Measurements from ENCODE around the gene DIPK1A. TPM values are rescaled to one million over a fixed set of nuclear protein-coding genes. Genes with fewer than 3 reads are reported as not detected.

The DIPK1A gene
- total RNA-seq, 1 donor from 2014 or later: 7.9 TPM

DNA sequence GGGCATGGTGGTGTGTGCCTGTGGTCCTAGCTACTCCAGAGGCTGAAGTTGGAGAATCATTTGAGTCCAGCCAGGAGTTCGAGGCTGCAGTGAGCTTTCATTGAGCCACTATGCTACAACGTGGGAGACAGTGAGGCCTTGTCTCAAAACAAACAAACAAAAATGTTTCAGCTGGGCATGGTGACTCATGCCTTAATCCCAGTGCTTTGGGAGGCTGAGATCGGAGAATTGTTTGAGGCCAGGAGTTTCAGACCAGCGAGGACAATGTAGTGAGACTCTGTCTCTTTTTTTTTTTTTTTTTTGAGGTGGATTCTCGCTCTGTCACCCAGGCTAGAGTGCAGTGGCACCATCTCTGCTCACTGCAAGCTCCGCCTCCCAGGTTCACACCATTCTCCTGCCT is 134.5 kb downstream of the DIPK1A start:
- H3K9me3 ChIP-seq: no peaks in the 10 kb centered on the region

DNA sequence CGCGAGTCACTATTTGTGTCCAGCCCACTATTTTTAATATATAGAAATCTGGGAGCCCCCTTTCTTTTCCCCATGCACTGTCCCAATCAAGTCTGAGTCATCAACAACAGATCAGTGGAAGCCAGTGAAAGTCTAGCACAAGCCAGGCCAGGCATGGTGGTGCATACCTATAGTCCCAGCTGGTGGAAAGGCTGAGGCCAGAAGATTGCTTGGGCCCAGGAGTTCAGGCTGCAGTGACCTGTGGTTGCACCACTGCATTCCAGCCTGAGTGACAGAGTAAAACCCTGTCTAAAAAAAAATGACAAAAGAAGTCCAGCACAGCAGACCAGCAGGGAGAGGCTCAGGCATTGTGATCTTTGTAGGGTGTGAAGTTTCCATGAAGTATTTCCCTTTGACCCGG is 138.4 kb downstream of the DIPK1A start:
- intact Hi-C loops (cut with DNase I): no loop called here
- H3K36me3 ChIP-seq: no peaks in the 10 kb centered on the region
- H3K4me3 ChIP-seq: no peak overlapping the region
- H3K9me3 ChIP-seq: no peaks in the 10 kb centered on the region
- no peak for DNase-seq (ENCODE audit: extremely low spot score in 2 of 2)
- H3K4me1 ChIP-seq: no peaks in the 10 kb centered on the region
- H3K27me3 ChIP-seq: no peaks in the 10 kb centered on the region
- H3K27ac ChIP-seq: no peak overlapping the region
- TF ChIP-seq POLR2A (IDR thresholded peaks at IDR 0.05): no peak
- TF ChIP-seq, protein P1, sequence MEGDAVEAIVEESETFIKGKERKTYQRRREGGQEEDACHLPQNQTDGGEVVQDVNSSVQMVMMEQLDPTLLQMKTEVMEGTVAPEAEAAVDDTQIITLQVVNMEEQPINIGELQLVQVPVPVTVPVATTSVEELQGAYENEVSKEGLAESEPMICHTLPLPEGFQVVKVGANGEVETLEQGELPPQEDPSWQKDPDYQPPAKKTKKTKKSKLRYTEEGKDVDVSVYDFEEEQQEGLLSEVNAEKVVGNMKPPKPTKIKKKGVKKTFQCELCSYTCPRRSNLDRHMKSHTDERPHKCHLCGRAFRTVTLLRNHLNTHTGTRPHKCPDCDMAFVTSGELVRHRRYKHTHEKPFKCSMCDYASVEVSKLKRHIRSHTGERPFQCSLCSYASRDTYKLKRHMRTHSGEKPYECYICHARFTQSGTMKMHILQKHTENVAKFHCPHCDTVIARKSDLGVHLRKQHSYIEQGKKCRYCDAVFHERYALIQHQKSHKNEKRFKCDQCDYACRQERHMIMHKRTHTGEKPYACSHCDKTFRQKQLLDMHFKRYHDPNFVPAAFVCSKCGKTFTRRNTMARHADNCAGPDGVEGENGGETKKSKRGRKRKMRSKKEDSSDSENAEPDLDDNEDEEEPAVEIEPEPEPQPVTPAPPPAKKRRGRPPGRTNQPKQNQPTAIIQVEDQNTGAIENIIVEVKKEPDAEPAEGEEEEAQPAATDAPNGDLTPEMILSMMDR (IDR thresholded peaks at IDR 0.05): no peak
- no peak for TF ChIP-seq POLR2AphosphoS5 (IDR thresholded peaks at IDR 0.05; ENCODE audit: insufficient read depth in 1 of 2, low read depth in 1 of 2)

More for the DNA sequence above, 134.5 kb downstream of the DIPK1A start:
- intact Hi-C loops (cut with DNase I): no loop called here
- no peak overlapping the region for H3K27ac ChIP-seq
- DNase-seq (ENCODE audit: extremely low spot score in 2 of 2): no peak
- no peak for TF ChIP-seq POLR2A (IDR thresholded peaks at IDR 0.05)
- H3K36me3 ChIP-seq: no peaks in the 10 kb centered on the region
- no peaks in the 10 kb centered on the region for H3K27me3 ChIP-seq
- no peaks in the 10 kb centered on the region for H3K4me1 ChIP-seq
- H3K4me3 ChIP-seq: no peak overlapping the region

DNA sequence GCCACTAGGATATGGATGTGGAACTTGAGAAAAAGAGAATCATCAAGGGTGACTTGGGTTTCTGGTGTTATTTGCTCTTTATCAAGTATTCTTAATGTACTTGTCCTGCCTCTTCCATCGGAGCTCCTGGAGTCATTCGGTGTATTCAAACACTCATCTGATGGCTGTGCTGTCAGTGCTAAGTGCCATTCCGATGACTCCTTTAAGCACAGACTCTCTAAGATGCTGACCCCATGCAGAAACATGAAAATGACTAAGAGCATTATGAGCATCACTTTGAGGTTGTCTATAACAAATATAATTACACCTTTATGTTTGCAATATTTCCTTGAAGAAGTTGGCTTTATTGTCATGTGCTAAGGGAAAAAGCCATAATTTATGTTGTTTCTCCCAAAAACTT is 140.7 kb downstream of the DIPK1A start:
- H3K27ac ChIP-seq: no peak overlapping the region
- no peaks in the 10 kb centered on the region for H3K27me3 ChIP-seq
- H3K9me3 ChIP-seq: no peaks in the 10 kb centered on the region
- H3K36me3 ChIP-seq: no peaks in the 10 kb centered on the region
- DNase-seq (ENCODE audit: extremely low spot score in 2 of 2): no peak
- TF ChIP-seq POLR2A (IDR thresholded peaks at IDR 0.05): no peak
- TF ChIP-seq POLR2AphosphoS5 (IDR thresholded peaks at IDR 0.05; ENCODE audit: insufficient read depth in 1 of 2, low read depth in 1 of 2): no peak
- TF ChIP-seq, protein P1 (IDR thresholded peaks at IDR 0.05): no peak
- H3K4me3 ChIP-seq: no peak overlapping the region
- intact Hi-C loops (cut with DNase I): no loop called here
- no peaks in the 10 kb centered on the region for H3K4me1 ChIP-seq

DNA sequence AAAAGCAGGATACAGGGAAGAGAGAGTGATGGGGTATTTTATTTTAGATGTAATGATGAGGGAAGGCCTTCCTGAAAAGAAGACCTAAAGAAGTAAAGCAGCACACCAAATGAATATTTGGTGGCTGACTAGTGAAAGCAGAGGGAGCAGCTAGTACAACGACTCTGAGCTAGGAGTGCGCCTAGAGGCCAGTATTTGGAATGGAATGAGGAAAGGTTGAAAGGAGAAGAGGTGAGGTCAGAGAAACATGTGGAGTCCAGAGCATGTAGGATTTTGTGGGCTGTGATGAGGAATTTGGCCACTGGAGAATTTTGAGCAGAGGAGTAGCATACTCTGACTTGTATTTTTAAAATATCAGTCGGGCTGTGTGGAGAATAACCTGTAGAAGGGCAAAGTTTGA is 141.2 kb downstream of the DIPK1A start:
- Histone ChIP-seq H3K4me3 (no peak overlapping the region), H3K9me3 (no peaks in the 10 kb centered on the region), H3K27me3 (no peaks in the 10 kb centered on the region), H3K4me1 (no peaks in the 10 kb centered on the region), H3K27ac (no peak overlapping the region), H3K36me3 (no peaks in the 10 kb centered on the region)
- DNase-seq (ENCODE audit: extremely low spot score in 2 of 2): no peak
- intact Hi-C loops (cut with DNase I): no loop called here
- TF ChIP-seq, protein P1 (IDR thresholded peaks at IDR 0.05): no peak
- TF ChIP-seq POLR2AphosphoS5 (IDR thresholded peaks at IDR 0.05; ENCODE audit: insufficient read depth in 1 of 2, low read depth in 1 of 2) (no peak), POLR2A (IDR thresholded peaks at IDR 0.05) (no peak)

DNA sequence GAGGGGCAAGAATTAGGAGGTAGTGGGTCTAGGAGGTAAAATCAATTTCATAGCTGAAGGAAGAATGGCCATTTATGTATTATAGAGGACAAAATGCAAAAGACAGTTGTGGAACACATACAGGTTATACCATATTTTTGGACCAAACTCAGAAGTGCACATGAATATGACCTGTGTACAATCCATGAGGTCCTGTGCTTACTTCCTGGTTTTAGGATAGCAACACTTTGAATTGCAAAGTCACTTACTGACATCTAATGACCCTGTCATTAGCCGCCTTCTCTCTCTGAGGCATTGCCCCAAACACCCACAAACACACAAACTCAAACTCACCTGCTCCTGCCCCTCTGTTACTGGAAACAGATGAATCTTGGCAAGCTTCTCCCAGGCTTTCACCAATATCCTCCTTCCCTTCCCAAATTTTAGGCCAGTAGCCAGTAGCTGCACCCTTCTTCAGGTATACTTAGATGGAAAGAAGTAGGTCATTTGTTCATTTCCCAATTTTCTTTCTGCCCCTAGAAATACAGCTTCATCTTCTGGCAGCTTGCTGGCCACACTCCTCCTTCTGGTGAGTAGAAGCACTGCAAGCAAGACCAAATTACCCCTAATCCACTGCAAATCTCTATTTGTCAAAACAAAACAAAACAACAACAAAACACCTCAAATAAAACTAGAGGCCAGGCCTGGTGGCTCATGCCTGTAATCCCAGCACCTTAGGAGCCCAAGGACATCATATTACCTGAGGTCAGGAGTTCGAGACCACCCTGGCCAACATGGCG is 143.1 kb downstream of the DIPK1A start:
- Histone ChIP-seq H3K4me1 (no peaks in the 10 kb centered on the region), H3K4me3 (no peak overlapping the region), H3K27ac (no peak overlapping the region), H3K27me3 (no peaks in the 10 kb centered on the region), H3K36me3 (no peaks in the 10 kb centered on the region), H3K9me3 (no peaks in the 10 kb centered on the region)
- TF ChIP-seq, protein P1 (IDR thresholded peaks at IDR 0.05): peak in 2 of 3 experiments; percentile 26 to 43
- TF ChIP-seq POLR2A (IDR thresholded peaks at IDR 0.05) (no peak), POLR2AphosphoS5 (IDR thresholded peaks at IDR 0.05; ENCODE audit: insufficient read depth in 1 of 2, low read depth in 1 of 2) (no peak)
- intact Hi-C loops (cut with DNase I): no loop called here
- no peak for DNase-seq (ENCODE audit: extremely low spot score in 2 of 2)
